Measurements from ENCODE around the gene SMAD3. TPM values are rescaled to one million over a fixed set of nuclear protein-coding genes. Genes with fewer than 3 reads are reported as not detected.

Gene SMAD3
- total RNA-seq, 4 donors from 2014 or later: 25.9 to 69.4 (median 35.2) TPM

DNA sequence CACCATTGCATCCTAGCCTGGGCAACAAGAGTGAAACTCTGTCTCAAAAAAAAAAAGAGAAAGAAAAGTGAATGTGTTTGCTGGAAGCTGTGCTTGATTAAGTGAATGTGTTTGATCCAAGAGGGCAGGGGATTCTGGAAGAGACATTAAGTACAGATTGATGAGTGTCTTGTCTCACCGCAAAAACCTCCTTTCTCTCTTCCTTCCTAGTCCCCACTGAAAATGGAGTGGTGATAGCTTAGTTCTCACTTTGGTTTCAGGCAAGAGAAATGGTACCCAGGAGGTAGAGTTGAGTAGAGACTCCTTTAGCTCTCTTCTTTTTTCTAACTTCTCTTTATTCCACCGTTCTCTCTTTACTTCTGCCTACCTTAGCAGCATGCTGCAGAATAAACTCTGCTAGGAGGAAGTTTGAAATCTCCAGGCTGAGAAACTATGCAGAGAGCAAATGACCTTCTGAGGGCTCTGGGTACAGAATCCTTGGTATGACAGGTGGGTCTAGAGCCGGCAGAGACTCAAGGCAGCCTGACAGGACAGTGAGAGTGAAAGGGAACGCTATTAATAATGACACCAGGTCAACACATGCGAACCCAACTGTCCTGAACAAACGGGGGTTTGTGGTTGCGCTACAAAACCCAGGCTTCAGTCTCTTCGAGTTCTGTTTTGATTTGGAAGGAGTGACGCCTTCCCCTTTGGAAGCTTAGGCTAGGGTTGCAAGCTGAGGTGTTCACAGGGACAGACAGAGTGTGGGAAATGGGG lies 74.9 kb downstream of the SMAD3 start:
- intact Hi-C loops (cut with DNase I; ENCODE audit: low total_unique reads): no loop called here
- no peak for DNase-seq (ENCODE audit: low spot score in 2 of 2)
- 83 to 84% methylated on average over 9 of the region's 9 CpGs for WGBS, 2 donors
- H3K4me3 ChIP-seq (ENCODE audit: low read depth, poor library complexity, severe bottlenecking): no peak overlapping the region
- TF ChIP-seq, protein P1, sequence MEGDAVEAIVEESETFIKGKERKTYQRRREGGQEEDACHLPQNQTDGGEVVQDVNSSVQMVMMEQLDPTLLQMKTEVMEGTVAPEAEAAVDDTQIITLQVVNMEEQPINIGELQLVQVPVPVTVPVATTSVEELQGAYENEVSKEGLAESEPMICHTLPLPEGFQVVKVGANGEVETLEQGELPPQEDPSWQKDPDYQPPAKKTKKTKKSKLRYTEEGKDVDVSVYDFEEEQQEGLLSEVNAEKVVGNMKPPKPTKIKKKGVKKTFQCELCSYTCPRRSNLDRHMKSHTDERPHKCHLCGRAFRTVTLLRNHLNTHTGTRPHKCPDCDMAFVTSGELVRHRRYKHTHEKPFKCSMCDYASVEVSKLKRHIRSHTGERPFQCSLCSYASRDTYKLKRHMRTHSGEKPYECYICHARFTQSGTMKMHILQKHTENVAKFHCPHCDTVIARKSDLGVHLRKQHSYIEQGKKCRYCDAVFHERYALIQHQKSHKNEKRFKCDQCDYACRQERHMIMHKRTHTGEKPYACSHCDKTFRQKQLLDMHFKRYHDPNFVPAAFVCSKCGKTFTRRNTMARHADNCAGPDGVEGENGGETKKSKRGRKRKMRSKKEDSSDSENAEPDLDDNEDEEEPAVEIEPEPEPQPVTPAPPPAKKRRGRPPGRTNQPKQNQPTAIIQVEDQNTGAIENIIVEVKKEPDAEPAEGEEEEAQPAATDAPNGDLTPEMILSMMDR (IDR thresholded peaks at IDR 0.05): no peak

DNA sequence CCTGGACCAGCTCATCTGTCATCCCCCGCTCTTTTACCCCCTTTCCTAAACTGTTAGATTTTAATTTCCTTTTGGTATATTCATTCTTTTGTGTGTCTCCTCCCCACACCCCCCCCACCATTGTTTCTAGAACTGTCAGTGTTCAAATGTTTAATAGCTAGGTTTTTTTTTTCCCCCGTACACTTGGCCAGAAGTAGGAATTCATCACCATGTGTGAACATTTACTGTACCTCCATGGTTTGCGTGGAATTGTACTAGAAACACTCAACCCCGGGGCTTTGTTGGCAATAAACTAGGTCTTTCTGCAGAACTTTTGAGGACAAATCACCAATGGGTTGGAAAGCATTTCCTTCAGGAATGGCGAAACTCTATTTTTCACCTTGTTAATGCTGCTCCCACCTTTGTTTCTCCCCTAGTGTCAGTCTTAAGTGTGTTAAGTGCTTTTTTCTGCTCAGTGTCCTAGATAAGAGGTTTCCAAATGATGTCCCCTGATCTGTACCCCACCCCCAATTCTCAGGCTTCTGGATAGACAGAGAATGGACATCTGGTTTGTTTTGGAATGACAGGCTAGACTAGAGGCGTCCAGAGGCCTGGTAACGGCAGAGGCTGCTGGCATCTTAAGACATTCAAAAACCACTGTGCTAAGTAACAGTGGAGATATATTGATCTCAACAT lies 76.8 kb downstream of the SMAD3 start:
- no peak for TF ChIP-seq POLR2A (IDR thresholded peaks at IDR 0.05)
- TF ChIP-seq, protein P1 (IDR thresholded peaks at IDR 0.05): no peak

DNA sequence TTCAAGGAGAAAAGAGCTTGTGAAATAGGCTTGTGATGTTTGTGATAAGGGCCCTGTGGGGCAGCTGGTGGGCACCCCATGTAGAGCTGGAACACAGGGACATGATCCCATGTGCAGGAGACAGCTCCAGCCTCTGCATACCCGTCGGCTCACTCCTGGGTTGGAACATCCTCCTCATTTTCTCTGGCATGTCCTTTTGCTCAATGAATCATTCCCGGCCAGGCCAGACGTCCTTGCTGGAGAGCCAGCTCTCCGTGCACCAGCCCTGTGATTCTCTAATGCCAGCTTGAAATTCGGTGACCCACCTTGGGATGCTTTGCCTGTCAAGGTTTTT lies 77.3 kb downstream of the SMAD3 start:
- H3K4me3 ChIP-seq (ENCODE audit: low read depth, poor library complexity, severe bottlenecking): no peak overlapping the region
- DNase-seq (ENCODE audit: low spot score in 2 of 2): no peak
- intact Hi-C loops (cut with DNase I; ENCODE audit: low total_unique reads): no loop called here
- 16 to 23% methylated on average over 6 of the region's 6 CpGs for WGBS, 2 donors
- no peak for TF ChIP-seq POLR2A (IDR thresholded peaks at IDR 0.05)

More for the DNA sequence above, 76.8 kb downstream of the SMAD3 start:
- WGBS, 2 donors: 72 to 73% methylated on average over 7 of the region's 7 CpGs
- H3K4me3 ChIP-seq (ENCODE audit: low read depth, poor library complexity, severe bottlenecking): no peak overlapping the region
- intact Hi-C loops (cut with DNase I; ENCODE audit: low total_unique reads): no loop called here
- no peak for DNase-seq (ENCODE audit: low spot score in 2 of 2)

DNA sequence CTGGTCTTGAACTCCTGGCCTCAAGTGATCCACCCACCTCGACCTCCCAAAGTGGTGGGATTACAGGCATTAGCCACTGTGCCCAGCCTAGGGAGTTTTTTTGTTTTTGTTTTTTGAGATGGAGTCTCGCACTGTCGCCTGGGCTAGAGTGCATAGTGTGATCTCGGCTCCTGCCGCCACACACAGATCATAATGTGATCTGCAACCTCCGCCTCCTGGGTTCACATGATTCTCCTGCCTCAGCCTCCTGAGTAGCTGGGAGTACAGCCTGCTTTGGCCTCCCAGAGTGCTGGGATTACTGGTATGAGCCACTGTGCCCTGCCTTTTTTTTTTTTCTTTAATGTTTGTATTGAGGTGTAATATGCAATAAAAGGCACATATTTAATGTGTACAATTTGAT lies 78.2 kb downstream of the SMAD3 start:
- no peak for TF ChIP-seq POLR2A (IDR thresholded peaks at IDR 0.05)
- TF ChIP-seq, protein P1 (IDR thresholded peaks at IDR 0.05): no peak

DNA sequence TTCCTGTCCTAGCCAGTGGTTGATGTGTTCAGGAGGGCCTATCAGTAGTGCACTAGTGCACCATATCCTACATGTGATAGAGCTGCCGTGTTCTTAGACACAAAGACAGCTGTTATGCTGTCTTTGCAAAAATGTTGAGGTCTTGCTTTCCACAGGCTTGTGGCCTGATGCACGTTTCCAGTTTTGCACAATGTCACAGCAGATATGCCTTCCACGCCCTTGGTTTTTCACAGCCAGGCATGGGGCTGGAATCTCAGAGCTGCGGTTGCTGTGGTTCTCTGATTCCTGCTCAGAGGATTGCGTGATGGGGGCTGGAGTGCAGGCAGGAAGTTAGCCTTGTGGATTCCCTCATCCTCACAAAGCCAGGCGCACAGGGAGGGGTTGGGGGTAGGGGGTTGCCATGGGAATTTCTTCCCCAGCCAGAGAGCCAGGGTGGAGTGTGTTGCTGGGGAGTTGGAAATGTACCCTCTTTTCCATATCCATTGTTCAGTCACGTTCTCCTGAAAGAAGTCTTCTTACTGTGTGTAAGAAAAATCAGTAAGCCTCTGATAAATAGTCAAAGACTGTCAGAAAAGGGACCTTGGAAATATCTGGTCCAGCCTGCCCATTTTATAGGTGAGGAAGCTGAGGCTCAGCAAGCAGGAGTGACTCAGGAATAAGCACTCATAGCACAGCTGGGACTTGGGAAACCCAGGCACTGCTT lies 79.4 kb downstream of the SMAD3 start:
- 52 to 60% methylated on average over 7 of the region's 7 CpGs for whole genome bisulfite sequencing, 2 donors
- intact Hi-C loops (cut with DNase I; ENCODE audit: low total_unique reads): no loop called here
- DNase-seq (ENCODE audit: low spot score in 2 of 2): no peak
- no peak overlapping the region for H3K4me3 ChIP-seq (ENCODE audit: low read depth, poor library complexity, severe bottlenecking)
- TF ChIP-seq, protein P1 (IDR thresholded peaks at IDR 0.05): no peak
- TF ChIP-seq POLR2A (IDR thresholded peaks at IDR 0.05): no peak

More for the DNA sequence above, 78.2 kb downstream of the SMAD3 start:
- no peak for DNase-seq (ENCODE audit: low spot score in 2 of 2)
- H3K4me3 ChIP-seq (ENCODE audit: low read depth, poor library complexity, severe bottlenecking): no peak overlapping the region
- WGBS, 2 donors: 95 to 100% methylated on average over 6 of the region's 6 CpGs
- intact Hi-C loops (cut with DNase I; ENCODE audit: low total_unique reads): no loop called here

DNA sequence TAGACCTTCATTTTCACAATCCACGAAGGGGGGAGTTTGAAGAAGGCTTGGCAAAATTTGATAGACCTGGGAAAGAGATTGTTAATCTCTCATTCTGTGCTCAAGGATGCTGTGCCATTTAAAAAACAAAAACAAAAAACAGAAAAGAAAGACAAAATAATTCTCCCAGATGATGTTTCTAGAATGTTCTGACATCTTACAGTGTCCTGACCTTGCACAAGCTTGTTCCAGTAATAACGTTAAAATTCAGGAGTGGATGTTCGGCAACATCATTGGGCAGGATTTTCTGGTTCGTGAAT lies 79.9 kb downstream of the SMAD3 start:
- DNase-seq (ENCODE audit: low spot score in 2 of 2): no peak
- 64 to 66% methylated on average over 4 of the region's 4 CpGs for WGBS, 2 donors
- H3K4me3 ChIP-seq (ENCODE audit: low read depth, poor library complexity, severe bottlenecking): no peak overlapping the region
- no peak for TF ChIP-seq POLR2A (IDR thresholded peaks at IDR 0.05)
- TF ChIP-seq, protein P1 (IDR thresholded peaks at IDR 0.05): no peak
- intact Hi-C loops (cut with DNase I; ENCODE audit: low total_unique reads): no loop called here
